Liver (tissue), 9 donors: ENCODE results near the gene PARVG. TPM values are rescaled to one million over a fixed set of nuclear protein-coding genes. Genes with fewer than 3 reads are reported as not detected.

Source experiments
- DNase-seq: peaks from one replicate; pipeline ENCODE4 v3.0.0-alpha.2; 2017; ENCODE audit warnings: low spot score
- H3K27ac ChIP-seq, 2 donors: one replicate each; pipeline ENCODE4 v1.7.0; 2013; ENCODE audit warnings: inconsistent platforms in 2 of 2, low read length in 2 of 2, control low read depth in 1 of 2, low read depth in 1 of 2, mild to moderate bottlenecking in 1 of 2
- H3K27me3 ChIP-seq, 4 donors: one replicate each; pipeline versions ENCODE4 v1.6.1 to v1.7.0; 2013; ENCODE audit warnings: low read length in 3 of 4, inconsistent platforms in 1 of 4, mild to moderate bottlenecking in 1 of 4, moderate library complexity in 1 of 4; ENCODE audit not compliant: control insufficient read depth in 4 of 4, insufficient read depth in 4 of 4
- H3K36me3 ChIP-seq, 4 donors: one replicate each; pipeline versions ENCODE4 v1.6.1 to v1.7.0; 2013; ENCODE audit warnings: low read length in 3 of 4, mild to moderate bottlenecking in 3 of 4, low read depth in 1 of 4, moderate library complexity in 1 of 4; ENCODE audit not compliant: control insufficient read depth in 4 of 4, insufficient read depth in 3 of 4
- H3K4me1 ChIP-seq, 4 donors: one replicate each; pipeline versions ENCODE4 v1.6.1 to v1.7.0; 2013; ENCODE audit warnings: low read length in 3 of 4, mild to moderate bottlenecking in 3 of 4, moderate library complexity in 1 of 4; ENCODE audit not compliant: control insufficient read depth in 4 of 4, insufficient read depth in 4 of 4
- H3K4me3 ChIP-seq, 3 donors: one replicate each; pipeline versions ENCODE4 v1.6.1 to v1.7.0; 2013; ENCODE audit warnings: low read length in 3 of 3, control low read depth in 1 of 3, low read depth in 1 of 3, mild to moderate bottlenecking in 1 of 3
- H3K9ac ChIP-seq, 2 donors: one replicate each; pipeline ENCODE4 v1.7.0; 2013; ENCODE audit warnings: low read length in 2 of 2, mild to moderate bottlenecking in 2 of 2, moderate library complexity in 2 of 2, control low read depth in 1 of 2, low read depth in 1 of 2
- H3K9me3 ChIP-seq, 4 donors: one replicate each; pipeline versions ENCODE4 v1.6.1 to v1.7.0; 2013; ENCODE audit warnings: low read length in 3 of 4; ENCODE audit not compliant: control insufficient read depth in 4 of 4
- EGR1 ChIP-seq, 2 donors: IDR thresholded peaks; 2 replicates each; pipeline ENCODE4 v1.6.1; 2016 to 2018; ENCODE audit warnings: antibody characterized with exemption in 2 of 2, low read depth in 2 of 2
- FOXA2 ChIP-seq: IDR thresholded peaks from 2 replicates; pipeline ENCODE4 v1.6.1; 2016; ENCODE audit warnings: antibody characterized with exemption
- GABPA ChIP-seq, 2 donors: IDR thresholded peaks in 1 of 2; conservative IDR thresholded peaks in 1 of 2; 2 replicates each; pipeline ENCODE4 v1.6.1; 2016; ENCODE audit warnings: antibody characterized with exemption in 2 of 2, mild to moderate bottlenecking in 1 of 2, moderate library complexity in 1 of 2
- HNF4A ChIP-seq, 2 donors: conservative IDR thresholded peaks; 2 replicates each; pipeline ENCODE4 v1.6.1; 2016; ENCODE audit warnings: antibody characterized with exemption in 2 of 2, mild to moderate bottlenecking in 2 of 2
- JUND ChIP-seq, 2 donors: IDR thresholded peaks; 2 replicates each; pipeline ENCODE4 v1.6.1; 2016; ENCODE audit warnings: antibody characterized with exemption in 2 of 2
- NR2F2 ChIP-seq: IDR thresholded peaks from 2 replicates; pipeline ENCODE4 v1.6.1; 2016; ENCODE audit warnings: antibody characterized with exemption
- RAD21 ChIP-seq, 2 donors: IDR thresholded peaks; 2 replicates each; pipeline ENCODE4 v1.6.1; 2016; ENCODE audit warnings: antibody characterized with exemption in 2 of 2, mild to moderate bottlenecking in 2 of 2
- RXRA ChIP-seq, 2 donors: IDR thresholded peaks; 2 replicates each; pipeline ENCODE4 v1.6.1; 2017 to 2018; ENCODE audit warnings: antibody characterized with exemption in 2 of 2, mild to moderate bottlenecking in 1 of 2
- TAF1 ChIP-seq: conservative IDR thresholded peaks from 2 replicates; pipeline ENCODE4 v1.6.1; 2016; ENCODE audit warnings: antibody characterized with exemption, mild to moderate bottlenecking
- YY1 ChIP-seq: IDR thresholded peaks from 2 replicates; pipeline ENCODE4 v1.6.1; 2016; ENCODE audit warnings: antibody characterized with exemption, mild to moderate bottlenecking
- WGBS: extraction: QIAGEN DNeasy Blood & Tissue Kit; methylation state at CpG from one replicate; pipeline ENCODE4 v1.1.7; 2013; 5-methylcytosine and 5-hydroxymethylcytosine counted together
- polyA plus RNA-seq, 2 donors: library from polyadenylated mRNA; stranded (reverse) in 1 of 2; unstranded in 1 of 2; fragments of 200-250 nt in 1 of 2; fragments of >200 nt in 1 of 2; fragmentation: Nextera tagmentation in 1 of 2; extraction: Ambion mirVana in 1 of 2; gene quantifications; one replicate each; pipeline versions ENCODE4 v1.2.1 to v1.2.3, GENCODE V29; 2013 to 2015
- total RNA-seq, 2 donors: library from RNA; depleted of rRNA; stranded (reverse); fragments of >200 nt; gene quantifications; one replicate each; pipeline ENCODE4 v1.2.3, GENCODE V29; 2014
- TF ChIP-seq, protein P1 (sequence below): IDR thresholded peaks from 2 replicates; pipeline ENCODE4 v1.6.1; 2016; ENCODE audit warnings: antibody characterized with exemption, mild to moderate bottlenecking
- TF ChIP-seq, protein P2 (sequence below): IDR thresholded peaks from 2 replicates; pipeline ENCODE4 v1.6.1; 2016; ENCODE audit warnings: antibody characterized with exemption
- TF ChIP-seq, protein P3 (sequence below): IDR thresholded peaks from 2 replicates; pipeline ENCODE4 v1.6.1; 2016; ENCODE audit warnings: antibody characterized with exemption
- TF ChIP-seq, protein P4 (sequence below): fragments of 150-350 bp; IDR thresholded peaks from 2 replicates; pipeline ENCODE4 v1.5.1; 2017; ENCODE audit warnings: improper control_type of control experiment, low read depth, low read length; ENCODE audit not compliant: missing input control
- donor health status: healthy.
- donor health status: healthy.
- donor health status: healthy.
- donor health status: healthy.
- donor health status: healthy.

The PARVG gene
- total and polyA plus RNA-seq, 4 donors = 4.0 to 12.1 (median 6.6) TPM

DNA sequence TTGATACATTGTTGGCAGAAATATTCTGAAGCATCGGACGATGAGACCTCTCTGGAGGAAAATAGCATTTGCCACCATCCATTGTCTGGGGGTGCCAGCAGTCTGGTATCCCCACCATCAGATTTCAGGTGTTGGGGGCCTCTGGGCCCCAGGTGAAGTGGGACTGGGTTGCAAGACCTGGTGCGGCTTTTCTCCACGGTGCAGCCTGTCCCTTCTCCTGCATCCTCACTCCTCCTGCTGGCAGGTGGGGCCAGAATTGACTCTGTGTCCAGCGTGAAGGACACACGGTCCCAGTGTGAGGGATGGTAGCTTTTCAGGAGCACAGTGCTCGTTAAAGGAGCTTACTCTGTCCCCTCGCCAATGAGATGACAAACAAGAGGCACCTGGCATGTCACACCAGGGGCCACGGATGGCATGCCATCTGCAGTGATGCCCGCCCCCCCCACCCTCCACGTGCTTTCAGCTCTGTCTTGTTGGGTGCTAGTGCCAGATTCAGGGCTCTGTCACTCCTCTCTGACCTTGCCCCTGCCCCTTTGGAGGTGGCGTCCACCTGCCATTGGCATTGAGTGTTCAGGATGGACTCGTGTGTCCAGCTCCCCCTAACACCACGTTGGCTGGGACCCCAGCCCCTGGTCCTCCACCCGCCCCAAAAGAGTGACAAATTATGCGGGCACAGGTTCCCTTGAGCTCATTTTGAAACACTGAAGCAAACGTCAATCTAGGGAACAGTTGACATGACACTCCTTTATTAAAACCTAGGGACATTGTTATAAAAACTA is 62.4 kb downstream of the PARVG start (continued):
- TF ChIP-seq EGR1 (IDR thresholded peaks at IDR 0.05; ENCODE audit: low read depth in 2 of 2) = no peak
- no peak for TF ChIP-seq RXRA (IDR thresholded peaks at IDR 0.05)

DNA sequence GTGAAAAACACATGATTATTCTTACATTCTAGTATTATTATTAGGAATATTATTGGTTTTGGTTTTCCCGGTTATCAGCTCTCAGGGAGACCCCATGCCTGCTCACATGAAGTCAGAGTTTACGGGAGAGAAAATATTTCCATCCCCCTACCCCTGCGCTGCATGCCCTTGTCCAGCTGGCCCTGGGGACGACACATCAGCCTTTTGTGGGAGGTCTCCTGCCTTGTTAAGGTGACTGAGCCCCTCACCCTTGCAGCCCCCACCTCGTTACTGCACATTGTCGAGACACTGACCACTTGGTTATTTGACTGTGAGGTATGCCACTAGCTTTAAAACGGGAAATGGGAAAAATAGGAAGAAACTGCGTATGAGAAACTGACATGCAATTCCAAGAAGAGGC is 63.0 kb downstream of the PARVG start:
- H3K27me3 ChIP-seq = peaks cover 0 to 4% (median 0%) of the 10 kb centered on the region in 4 donors
- H3K36me3 ChIP-seq = no peaks in the 10 kb centered on the region
- H3K9ac ChIP-seq = no peak overlapping the region
- no peaks in the 10 kb centered on the region for H3K9me3 ChIP-seq
- H3K4me1 ChIP-seq = no peaks in the 10 kb centered on the region
- no peak for DNase-seq
- H3K27ac ChIP-seq = no peak overlapping the region
- 79% methylated on average over 8 of the region's 8 CpGs for WGBS
- no peak overlapping the region for H3K4me3 ChIP-seq
- TF ChIP-seq, protein P1, sequence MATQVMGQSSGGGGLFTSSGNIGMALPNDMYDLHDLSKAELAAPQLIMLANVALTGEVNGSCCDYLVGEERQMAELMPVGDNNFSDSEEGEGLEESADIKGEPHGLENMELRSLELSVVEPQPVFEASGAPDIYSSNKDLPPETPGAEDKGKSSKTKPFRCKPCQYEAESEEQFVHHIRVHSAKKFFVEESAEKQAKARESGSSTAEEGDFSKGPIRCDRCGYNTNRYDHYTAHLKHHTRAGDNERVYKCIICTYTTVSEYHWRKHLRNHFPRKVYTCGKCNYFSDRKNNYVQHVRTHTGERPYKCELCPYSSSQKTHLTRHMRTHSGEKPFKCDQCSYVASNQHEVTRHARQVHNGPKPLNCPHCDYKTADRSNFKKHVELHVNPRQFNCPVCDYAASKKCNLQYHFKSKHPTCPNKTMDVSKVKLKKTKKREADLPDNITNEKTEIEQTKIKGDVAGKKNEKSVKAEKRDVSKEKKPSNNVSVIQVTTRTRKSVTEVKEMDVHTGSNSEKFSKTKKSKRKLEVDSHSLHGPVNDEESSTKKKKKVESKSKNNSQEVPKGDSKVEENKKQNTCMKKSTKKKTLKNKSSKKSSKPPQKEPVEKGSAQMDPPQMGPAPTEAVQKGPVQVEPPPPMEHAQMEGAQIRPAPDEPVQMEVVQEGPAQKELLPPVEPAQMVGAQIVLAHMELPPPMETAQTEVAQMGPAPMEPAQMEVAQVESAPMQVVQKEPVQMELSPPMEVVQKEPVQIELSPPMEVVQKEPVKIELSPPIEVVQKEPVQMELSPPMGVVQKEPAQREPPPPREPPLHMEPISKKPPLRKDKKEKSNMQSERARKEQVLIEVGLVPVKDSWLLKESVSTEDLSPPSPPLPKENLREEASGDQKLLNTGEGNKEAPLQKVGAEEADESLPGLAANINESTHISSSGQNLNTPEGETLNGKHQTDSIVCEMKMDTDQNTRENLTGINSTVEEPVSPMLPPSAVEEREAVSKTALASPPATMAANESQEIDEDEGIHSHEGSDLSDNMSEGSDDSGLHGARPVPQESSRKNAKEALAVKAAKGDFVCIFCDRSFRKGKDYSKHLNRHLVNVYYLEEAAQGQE = no peak
- TF ChIP-seq YY1 (no peak), RAD21 (IDR thresholded peaks at IDR 0.05) (no peak), RXRA (IDR thresholded peaks at IDR 0.05) (no peak), EGR1 (IDR thresholded peaks at IDR 0.05; ENCODE audit: low read depth in 2 of 2) (no peak), HNF4A (conservative IDR thresholded peaks at IDR 0.05) (no peak), JUND (IDR thresholded peaks at IDR 0.05) (no peak), FOXA2 (no peak), GABPA (IDR thresholded peaks at IDR 0.05 in 1 of 2, conservative IDR thresholded peaks at IDR 0.05 in 1 of 2) (no peak), NR2F2 (no peak)
- TF ChIP-seq, protein P2, sequence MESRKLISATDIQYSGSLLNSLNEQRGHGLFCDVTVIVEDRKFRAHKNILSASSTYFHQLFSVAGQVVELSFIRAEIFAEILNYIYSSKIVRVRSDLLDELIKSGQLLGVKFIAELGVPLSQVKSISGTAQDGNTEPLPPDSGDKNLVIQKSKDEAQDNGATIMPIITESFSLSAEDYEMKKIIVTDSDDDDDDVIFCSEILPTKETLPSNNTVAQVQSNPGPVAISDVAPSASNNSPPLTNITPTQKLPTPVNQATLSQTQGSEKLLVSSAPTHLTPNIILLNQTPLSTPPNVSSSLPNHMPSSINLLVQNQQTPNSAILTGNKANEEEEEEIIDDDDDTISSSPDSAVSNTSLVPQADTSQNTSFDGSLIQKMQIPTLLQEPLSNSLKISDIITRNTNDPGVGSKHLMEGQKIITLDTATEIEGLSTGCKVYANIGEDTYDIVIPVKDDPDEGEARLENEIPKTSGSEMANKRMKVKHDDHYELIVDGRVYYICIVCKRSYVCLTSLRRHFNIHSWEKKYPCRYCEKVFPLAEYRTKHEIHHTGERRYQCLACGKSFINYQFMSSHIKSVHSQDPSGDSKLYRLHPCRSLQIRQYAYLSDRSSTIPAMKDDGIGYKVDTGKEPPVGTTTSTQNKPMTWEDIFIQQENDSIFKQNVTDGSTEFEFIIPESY = no peak
- TF ChIP-seq, protein P3, sequence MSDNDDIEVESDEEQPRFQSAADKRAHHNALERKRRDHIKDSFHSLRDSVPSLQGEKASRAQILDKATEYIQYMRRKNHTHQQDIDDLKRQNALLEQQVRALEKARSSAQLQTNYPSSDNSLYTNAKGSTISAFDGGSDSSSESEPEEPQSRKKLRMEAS = no peak

DNA sequence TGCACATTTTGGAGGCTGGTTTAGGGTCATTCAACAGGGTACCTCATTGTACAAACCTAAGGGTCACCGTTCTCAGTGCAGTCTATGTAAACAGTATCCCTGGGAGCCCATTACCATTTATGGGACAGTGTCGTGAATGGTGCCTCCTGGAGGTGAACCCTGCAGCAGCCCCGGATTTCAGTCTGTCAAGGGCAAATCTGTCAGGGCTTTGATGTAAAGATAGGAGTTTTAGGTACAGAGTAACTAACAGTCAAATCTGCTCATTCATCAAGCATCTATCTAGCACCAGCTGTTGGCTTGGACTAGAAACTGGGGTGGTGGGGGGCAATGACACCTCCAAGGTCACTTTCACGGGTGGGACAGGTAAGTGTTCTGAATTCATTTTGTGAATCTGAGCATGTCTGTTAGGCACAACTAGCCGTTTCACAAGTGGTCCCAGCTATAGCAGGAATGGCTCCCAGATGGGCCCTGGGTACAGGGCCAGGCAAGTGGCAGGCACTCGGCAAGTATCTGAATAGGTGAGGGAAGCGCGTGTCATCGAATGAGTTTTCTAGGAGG is 63.6 kb downstream of the PARVG start:
- H3K9ac ChIP-seq = no peak overlapping the region
- H3K27me3 ChIP-seq = peaks cover 0 to 4% (median 0%) of the 10 kb centered on the region in 4 donors
- H3K4me1 ChIP-seq = no peaks in the 10 kb centered on the region
- no peak overlapping the region for H3K27ac ChIP-seq
- H3K9me3 ChIP-seq = peaks cover 0 to 4% (median 0%) of the 10 kb centered on the region in 4 donors
- no peaks in the 10 kb centered on the region for H3K36me3 ChIP-seq
- H3K4me3 ChIP-seq = no peak overlapping the region
- no peak for DNase-seq
- 70% methylated on average over 9 of the region's 9 CpGs for WGBS
- TF ChIP-seq GABPA (IDR thresholded peaks at IDR 0.05 in 1 of 2, conservative IDR thresholded peaks at IDR 0.05 in 1 of 2) (no peak), NR2F2 (no peak), YY1 (no peak), TAF1 (no peak), RXRA (IDR thresholded peaks at IDR 0.05) (no peak), RAD21 (IDR thresholded peaks at IDR 0.05) (no peak)
- TF ChIP-seq, protein P2 = no peak
- TF ChIP-seq, protein P4, sequence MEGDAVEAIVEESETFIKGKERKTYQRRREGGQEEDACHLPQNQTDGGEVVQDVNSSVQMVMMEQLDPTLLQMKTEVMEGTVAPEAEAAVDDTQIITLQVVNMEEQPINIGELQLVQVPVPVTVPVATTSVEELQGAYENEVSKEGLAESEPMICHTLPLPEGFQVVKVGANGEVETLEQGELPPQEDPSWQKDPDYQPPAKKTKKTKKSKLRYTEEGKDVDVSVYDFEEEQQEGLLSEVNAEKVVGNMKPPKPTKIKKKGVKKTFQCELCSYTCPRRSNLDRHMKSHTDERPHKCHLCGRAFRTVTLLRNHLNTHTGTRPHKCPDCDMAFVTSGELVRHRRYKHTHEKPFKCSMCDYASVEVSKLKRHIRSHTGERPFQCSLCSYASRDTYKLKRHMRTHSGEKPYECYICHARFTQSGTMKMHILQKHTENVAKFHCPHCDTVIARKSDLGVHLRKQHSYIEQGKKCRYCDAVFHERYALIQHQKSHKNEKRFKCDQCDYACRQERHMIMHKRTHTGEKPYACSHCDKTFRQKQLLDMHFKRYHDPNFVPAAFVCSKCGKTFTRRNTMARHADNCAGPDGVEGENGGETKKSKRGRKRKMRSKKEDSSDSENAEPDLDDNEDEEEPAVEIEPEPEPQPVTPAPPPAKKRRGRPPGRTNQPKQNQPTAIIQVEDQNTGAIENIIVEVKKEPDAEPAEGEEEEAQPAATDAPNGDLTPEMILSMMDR = no peak
- TF ChIP-seq, protein P3 = no peak
